NCI-H2196 treated with DMSO at 0.1 percent for 48 hours (cell line): ENCODE results near the gene SGCA.

Source experiments
- DNase-seq: peaks from one replicate; lab custom pipeline; 2025; ENCODE audit not compliant: unreplicated experiment; lab: John Stamatoyannopoulos, UW

Gene SGCA

DNA sequence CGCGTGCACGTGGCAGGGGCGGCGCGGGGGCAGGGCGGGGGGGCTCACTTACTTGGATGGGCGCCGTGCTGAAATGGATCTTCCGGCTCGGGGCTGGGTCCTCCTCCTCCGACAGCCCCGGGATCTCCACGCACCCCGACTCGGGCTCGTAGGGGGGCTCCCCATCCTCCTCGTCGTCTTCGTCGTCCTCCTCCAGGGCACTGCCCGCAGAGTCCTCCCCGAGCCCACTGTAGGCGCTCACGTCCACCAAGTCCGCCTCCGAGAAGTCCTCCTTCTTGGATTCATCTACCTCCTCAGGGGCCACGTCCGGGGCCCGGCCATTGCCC is 16.8 kb upstream of the SGCA start:
- no peak for DNase-seq

DNA sequence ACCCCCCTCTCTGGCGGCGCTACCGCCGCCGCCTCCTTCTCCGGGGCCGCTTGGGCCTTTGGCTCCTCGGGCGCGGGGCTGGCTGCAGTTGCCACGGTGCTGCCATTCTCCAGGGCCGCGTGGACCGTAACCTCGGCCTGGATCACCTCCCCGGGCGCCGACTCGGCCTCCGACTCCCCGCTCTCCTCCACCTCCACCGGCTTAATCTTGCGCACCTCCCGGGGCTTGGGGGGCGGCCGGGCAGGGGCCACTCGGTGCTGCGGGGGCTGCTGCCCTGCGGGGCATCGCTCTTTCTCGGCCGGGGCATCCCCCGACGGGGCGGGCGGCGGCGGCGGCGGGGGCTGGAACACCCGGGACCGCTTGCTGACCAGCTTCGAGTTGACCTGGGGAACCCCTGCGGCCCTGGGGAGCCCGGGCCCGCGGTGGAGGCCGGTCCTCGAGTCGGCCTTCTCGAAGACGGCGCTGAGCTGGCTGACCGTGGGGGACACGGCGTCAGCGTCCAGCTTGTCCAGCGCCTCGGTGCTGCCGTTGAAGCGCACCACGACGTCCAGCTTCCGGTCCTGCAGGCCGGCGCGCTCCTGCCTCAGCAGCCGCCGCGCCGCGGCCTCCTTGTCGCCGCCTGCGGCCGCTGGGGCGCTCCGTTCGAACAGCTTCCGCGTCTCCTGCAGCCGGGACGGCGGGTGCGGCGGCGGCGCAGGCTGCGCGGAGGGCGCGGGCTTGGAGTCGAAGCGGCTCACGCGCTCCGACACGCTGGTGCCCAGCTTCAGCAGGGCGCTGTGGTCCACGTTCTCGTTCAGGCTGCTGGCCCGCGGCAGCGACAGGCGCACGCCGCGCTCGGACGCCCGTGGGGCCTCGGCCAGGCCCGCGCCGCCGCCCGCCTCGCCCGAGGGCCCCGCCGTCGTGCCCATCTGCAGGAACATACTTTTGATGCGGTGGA is 16.1 kb upstream of the SGCA start:
- DNase-seq: peak; percentile 4

DNA sequence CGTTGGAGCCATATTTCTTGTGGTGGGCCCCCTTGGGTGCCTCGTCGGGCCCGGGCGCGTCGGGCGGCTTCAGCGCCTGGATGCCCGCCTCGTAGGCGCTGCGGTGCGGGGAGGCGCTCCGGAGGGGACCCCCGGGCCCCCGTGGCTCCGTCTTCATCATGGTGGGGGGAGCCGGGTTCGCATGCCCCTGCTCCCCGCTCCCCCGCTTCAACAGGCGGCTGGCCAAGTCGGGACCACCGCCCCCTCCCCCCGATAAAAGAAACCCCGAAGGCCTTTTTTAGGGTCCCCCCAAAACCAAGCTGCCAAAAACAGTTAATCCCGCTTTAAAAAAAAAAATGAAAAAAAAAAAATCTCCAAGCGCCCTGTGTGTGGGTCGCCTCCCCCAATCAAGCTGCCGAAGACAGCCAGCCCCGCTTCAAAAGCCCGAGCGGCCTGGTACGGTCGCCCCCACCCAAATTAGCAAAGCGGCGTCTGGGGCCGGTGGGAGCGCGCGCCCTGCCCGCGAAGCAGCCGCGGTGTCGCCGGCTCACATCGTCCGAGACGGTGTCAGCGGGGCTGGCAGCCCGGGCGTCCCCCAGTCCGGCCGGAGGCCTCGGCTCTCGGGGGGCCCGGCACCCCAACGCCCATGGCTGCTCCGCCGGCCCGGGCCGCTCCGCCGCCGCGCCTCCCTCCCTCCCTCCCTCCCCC is 15.3 kb upstream of the SGCA start, which contains the start of gene PPP1R9B:
Gene PPP1R9B (minus strand): TSS at position 324 of the 687 bp plus-strand sequence. CDS start 164 bp downstream, at position 160.
- no peak for DNase-seq

DNA sequence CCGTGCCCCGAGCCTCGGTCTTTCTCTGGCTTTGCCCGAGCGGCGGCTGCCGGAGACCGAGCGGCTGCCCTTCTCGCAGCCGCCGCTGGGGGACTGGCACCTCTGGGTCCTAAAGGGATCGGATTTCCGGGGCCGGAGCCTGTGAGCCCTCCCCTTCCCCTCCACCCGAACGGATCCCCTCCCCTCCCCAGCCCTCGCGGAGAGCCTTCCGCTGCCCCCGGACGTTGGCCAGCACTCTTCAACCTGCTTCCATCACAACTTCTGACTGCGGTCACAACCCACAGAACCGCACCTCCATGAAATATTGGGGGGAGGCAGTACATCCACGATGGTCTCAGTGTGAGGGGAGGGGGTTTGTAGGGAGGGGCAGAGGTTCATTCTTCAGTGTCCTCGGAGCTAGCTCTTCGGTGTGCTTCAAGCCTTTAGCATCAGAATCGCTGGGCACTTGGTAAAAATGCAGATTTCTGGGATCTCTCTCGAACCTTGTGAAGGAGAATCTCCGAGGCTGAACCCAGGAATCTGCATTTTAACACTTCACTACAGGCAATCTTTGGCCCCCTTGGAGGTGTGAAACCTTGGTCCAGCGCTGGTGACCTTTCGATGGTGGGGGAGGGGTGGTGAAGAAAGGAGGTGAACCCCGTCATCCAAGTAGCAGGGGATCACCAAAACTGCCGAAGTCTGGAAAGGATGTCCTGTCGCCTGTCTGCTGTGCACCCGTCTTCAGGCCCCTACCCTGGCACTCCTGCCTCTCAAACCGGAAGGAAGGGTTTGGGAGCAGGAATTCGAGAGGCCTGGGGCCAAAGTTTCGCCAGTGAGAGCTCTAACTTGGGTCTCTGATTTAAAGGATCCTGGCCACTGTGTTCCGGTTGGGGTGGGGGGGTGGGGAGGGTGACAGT is 14.5 kb upstream of the SGCA start:
- DNase-seq: peak; percentile 83

DNA sequence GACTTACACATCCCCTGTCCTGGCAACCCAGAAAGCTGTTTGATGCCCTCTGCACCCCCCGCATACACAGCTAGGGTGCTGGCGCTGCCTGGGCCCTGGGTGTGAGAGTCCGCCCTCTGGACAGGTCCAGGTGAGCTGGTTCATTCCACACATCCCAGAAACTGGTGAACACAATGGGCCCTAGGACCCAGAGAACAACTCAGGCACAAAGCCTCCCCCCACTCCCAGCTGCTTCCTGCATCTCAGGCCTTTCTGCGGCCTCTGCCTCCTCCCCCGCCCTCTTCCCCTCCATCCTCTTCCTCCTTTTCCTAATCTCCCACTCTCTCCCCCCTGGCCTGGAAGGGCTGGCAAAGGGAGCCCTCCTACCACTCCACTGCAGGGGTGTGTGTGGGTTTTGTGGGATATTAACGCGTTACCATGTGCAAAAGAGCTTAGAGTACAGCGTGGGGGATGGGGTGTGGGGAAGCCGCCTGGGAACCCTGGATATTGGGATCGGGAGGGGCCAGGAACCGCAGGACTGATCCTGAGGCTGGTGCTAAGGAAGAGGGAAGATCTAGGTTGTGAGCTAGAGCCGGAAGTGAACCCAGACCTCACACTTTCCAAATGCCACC is 13.8 kb upstream of the SGCA start:
- DNase-seq: peak; percentile 94

DNA sequence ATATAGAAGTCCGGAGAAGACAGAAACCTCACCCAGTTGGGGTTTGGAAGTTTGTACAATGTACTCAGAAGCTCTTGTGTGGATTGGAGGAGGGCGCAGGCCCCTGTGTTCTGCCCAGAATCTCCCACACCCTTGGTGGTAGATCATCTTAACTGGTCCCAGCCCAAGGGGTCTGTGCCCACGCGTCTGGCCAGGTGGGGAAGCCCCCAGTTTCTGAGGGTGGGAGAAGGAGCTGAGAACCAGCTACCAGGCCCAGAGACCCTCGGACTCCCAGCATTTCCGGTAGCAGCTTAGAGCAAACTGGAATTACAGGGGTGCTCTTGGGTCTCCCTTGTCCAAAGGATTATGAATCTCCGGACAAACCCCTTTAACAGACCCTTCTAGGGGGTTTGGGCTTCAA is 13.1 kb upstream of the SGCA start:
- no peak for DNase-seq

DNA sequence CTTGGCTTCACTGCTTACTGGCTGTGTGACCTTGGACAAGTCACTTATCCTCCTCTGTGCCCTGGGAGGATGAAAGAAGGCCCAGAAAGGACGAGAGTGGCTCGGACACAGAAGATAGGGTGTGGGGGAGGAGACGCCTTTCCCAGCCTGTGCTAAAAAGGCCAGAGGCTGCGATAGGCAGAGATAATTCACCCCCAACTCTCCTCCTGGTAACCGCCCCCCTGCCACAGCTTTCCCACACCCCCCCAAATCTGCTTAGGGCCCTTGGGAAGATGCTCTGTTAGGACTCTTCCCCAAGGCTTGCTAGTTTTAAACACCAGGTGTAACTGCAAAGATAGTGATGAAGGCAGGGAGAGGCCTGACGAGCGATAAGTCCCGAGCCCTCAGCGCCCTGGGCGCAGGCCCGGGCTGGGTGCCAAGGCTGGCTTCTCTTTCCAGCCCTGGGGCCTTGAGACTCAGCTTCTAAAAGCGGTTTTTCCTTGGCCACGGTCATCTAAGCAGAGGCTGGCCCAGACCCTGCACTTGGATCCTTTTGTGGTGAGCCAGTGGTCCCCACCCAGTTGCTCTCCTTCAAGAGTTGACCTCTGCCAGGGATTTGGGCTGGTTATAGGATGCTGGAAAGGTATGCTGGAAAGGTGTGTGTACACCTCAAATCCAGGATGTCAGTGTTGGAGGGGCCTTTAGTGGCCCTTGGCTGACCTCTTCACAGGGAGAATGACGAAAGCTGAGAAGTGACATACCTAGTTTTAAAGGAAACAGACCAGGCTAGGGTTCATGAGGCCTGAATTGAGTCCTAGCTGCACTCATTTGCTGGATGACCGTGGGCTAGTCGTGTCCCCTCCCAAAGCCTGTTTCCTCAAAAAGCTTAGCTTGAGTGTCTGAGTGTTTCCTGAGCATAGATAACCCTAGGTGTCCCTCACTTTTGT is 11.9 kb upstream of the SGCA start:
- peak; percentile 8 for DNase-seq

DNA sequence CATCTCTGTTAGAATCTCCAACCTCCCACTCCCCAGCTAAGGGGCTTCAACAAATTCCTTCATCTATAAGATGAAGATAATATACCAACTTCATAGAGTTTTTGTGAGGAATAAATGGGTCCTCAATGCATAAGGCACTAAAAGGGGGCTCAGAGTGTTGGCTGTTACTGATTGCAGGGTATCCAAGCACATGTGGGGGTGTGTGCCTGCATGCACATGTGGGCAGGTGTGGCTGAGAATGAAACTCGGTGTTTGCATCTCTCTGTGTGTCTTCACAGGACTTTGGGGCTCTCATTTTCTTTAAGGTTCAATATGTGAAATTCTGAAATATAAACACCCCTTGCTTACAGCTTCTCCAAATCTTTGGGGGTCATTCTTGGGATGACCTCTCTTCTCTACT is 11.2 kb upstream of the SGCA start:
- no peak for DNase-seq

DNA sequence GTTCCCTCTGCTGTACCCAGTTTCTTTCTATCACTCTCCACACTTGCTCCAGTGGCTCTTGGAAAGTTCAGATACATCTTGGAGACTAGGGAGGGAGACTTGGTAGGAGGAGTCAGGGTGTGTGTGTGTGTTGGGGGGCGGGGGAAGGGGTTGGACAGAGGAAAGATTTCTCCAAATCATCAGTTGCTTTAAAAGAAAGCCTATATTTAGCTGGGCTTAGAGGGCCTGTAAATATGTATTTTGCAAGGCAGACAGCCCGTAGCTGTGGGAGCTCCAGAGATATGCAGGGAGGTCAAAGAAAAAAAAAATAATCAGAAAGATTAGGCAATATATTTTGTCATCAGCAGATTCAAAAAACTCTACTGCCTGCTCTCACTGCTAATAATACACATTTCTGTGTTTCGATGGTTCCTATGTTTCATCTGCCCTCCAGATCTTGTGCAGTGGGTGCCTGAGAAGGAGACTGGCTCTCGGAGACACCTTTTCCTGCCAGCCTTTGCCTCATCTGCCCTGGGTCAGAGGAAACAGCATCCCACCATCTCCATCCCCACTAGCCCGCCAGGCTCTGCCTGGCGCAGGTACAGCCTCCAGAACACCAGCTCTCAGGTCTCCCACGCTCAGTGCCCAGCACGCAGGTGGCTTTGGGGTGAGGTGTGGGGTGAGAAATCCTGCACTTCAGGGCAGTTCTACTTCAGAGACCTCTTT is 10.5 kb upstream of the SGCA start:
- no peak for DNase-seq

DNA sequence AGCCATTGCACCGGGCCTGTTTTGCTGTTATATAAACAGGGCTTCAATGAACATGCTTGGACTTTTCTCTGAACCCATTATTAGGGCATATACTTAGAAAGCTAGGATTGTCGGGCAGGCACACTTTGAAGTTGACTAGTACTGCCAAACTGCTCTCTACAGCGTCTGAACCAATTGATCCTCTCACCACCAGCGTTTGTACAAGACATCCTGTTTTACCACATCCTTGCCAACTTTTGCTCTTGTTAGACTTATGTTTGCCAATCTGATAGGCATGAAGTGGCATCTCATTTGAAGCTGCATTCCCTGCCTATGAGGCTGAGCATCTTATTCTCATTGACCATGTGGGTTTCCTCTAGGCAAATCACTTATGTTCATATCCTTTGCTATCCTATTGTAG is 7.9 kb upstream of the SGCA start:
- DNase-seq: no peak

DNA sequence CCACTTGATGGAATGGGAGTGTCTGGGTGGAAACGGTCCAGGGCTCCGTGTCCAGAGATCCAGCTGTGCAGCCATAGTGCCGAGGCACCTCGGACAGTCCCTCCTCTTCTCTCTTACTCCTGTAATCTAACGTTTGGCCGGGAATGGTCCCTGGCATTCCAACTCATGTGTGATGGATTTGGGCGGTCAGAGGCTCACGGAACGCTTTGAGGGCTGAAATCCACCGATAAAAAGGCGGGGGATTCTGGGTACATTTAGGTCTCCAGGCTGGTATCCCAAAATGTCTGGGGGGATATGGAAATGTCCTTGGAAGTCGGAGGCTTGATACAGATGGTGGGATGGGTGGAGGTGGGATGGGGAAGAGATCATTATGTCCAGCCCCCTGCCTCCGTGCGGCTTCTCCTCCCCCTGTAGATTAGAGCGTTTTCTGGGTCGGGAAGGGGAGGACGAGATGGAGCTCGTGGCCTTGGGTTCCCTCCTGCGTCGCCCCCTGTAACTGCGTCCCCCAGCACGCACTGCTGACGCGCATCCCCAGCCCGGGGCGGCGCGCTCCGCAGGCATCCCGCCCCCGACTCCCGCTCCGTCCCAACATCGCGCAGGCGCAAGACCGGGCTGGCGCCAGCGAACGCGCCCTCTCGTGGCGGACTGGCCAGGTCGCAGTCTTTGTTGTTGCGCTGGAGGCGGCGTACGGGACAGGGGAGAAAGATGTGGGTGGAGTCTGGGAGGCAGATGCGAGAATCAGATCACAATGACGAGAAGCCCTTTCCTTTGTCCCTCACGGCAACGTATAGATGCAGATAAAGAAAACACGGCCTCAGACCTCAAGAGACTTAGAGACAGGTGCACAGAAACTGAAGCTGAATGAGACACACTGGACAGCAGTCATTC is 4.5 kb upstream of the SGCA start:
- peak; percentile 91 for DNase-seq

DNA sequence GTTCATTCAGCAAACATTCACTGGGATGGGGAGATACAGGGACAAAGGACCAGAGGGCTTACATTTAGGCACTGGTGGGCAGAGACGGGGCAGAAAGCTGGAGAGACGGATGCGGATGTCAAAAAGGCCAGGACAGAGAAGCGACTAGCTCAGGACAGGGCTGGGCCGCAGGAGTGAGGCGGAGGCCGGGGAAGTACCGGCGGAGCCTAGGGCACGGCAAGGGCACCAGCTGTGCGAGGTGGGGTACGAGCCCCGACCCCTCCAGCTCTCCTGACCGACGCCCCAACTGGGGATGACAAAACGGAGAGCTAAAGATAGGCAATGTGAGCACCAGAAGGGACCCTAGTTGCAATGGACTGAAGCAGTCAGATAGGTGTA is 3.9 kb upstream of the SGCA start:
- DNase-seq: no peak

DNA sequence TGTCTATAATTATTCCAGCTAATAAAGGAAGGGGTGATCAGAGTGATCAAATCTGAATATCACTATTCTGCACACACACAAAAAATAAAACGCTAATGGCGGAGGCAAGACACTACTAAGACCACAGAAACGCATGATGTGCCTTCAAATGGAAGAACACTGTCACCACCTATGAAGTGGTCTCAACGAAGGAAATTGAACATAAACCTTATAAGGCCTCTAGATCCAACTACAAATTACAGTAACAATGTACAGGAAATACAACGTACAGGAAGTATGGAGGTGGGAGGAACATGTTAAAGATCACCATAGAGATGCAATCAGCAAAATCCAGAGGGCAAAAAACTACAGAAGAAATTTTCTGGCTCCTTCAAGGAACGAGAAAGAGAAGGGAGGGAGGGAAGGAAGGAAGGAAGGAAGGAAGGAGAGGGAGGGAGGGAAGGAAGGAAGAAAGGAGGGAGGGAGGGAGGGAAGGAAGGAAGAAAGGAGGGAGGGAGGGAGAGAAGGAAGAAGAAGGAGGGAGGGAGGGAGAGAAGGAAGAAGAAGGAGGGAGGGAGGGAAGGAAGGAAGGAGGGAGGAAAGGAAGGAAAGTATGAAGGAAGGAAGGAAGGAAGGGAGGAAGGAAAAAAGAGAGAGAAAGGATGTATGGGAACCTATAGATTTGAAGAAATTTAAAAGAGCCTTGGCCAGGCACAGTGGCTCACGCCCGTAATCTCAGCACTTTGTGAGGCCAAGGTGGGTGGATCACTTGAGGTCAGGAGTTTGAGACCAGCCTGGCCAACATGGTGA is 3.1 kb upstream of the SGCA start:
- DNase-seq: no peak

DNA sequence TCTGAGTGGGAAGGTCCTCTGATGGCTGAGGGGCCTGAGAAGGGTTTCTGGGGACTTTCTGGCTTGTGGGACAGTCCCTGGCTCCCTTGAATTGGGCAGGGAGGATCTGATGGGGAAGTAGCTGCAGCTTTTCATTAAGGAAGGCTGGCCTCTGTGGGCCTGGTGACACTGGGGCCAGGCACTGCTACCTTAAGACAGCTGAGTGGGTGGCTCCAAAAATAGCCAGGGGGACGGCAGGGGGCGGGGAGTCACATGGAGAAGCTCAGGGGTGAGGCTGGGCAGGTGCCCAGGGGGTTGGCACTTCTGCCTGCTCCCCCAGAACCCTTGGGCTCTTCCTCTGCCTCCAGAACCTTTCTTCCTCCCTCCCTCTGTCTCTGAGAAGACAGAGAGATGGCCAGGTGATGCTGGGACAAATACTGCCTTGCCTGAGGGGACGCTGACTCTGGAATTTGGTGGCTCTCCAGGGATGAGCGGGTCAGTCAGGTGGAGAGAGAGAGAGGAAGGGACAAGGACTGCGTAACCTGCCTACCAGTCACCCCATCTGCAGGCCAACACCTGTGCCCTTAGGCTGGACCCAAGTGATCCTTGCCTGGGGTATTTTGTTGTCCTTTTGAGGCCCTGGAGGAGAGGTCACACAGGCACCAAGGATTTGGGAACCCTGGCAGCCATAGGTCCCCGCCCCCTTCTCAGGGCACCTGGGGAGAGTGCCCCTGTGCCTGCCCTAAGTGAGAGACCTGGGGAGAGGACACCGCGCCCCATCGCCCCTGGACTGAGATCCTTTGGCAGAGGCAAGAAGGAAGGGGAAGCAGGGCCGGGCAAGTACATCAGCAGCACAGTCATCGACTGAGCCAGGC is 1.7 kb upstream of the SGCA start:
- DNase-seq: no peak

DNA sequence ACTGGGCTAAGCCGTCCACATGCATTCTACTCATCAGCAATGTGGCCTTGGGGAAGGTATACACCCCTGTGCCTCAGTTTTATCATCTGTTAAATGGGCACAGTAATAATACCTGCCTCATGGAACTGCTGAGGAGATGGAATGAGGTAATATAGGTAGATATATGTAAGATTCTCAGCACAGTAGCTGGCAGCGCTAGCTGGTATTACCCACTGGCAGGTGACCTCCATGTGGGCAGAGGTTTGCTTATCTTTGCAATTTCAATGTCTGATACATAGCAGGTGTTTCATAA is 1.2 kb upstream of the SGCA start:
- DNase-seq: no peak

DNA sequence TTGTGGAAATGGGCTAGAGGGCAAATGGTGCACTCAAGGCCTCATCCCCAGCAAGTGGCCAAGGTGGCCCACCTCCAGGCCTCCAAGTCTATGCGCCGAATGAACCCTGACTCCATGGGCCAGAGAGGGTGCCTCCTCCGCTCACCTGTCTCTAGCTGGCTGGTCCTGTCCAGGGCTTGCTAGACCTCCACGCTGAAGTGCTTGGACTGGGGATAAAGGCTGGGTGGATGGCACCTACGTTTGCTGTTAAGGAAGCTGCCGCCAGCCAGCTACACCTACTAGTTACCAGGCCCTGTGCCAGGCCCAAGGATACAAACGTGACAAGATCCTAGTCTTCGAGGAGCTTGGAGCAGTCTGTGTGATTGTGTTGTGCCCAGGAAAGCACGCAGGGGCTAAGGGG is 739 bp upstream of the SGCA start:
- no peak for DNase-seq

DNA sequence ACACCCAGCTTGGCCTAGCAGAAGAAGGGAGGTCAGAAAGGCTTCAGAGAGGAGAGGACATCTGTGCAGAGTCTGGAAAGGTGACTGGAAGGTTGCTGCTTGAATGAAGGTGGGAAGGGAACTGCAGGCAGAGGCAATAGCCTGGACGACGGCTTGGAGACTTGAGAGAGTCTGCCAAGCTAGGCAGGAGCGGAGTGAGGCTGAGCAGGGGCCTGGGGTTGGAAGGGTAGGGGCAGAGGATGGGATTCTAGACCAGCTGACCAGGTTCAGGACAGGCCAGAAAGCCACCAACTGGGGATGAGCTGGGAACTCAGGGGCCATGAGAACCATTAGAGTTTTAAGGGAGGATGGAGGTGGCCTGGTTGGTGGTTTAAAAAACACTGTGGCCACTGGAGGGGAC is 339 bp upstream of the SGCA start:
- no peak for DNase-seq
